ENCODE measurements around the gene FGG.

GRCh38 chr4:154612472-154613414 lies at the start of gene FGG:
- TF ChIP-seq CTCF (IDR thresholded peaks at IDR 0.05) (no peak), POLR2AphosphoS5 (IDR thresholded peaks at IDR 0.05) (no peak)

Data from stomach (tissue), 4 donors.